HG03135 (cell line): Measurements from ENCODE around the gene ADAMTS14.

Experiments used
- ATAC-seq: cut with Tn5 transposase; IDR thresholded peaks from one replicate; pipeline ENCODE4 v1.9.1; 2021; ENCODE audit warnings: mild to moderate bottlenecking, moderate library complexity; ENCODE audit not compliant: unreplicated experiment

The ADAMTS14 gene

GRCh38 chr10:70782086-70782745 lies 109.9 kb downstream of the ADAMTS14 start:
- ATAC-seq, result no peak

- no peak for ATAC-seq
Observed at GRCh38 chr10:70782746-70783680, 110.7 kb downstream of the ADAMTS14 start.

GRCh38 chr10:70784016-70784415 lies 111.7 kb downstream of the ADAMTS14 start:
- no peak for ATAC-seq

- no peak for ATAC-seq
Observed at GRCh38 chr10:70784471-70784870, 112.2 kb downstream of the ADAMTS14 start.

- ATAC-seq, result no peak
Observed at GRCh38 chr10:70785190-70785589, 112.9 kb downstream of the ADAMTS14 start, which contains the start of gene TBATA. TBATA (minus strand) TSS chr10:70785377; CDS start chr10:70783379, 1,998 bp downstream.

- no peak for ATAC-seq
Observed at GRCh38 chr10:70786799-70787415, 114.6 kb downstream of the ADAMTS14 start.

- no peak for ATAC-seq
Observed at GRCh38 chr10:70791386-70792039, 119.2 kb downstream of the ADAMTS14 start.

GRCh38 chr10:70795613-70796012 lies 123.3 kb downstream of the ADAMTS14 start:
- no peak for ATAC-seq

- no peak for ATAC-seq
Observed at GRCh38 chr10:70797840-70798239, 125.5 kb downstream of the ADAMTS14 start.

- no peak for ATAC-seq
Observed at GRCh38 chr10:70799124-70799523, 126.8 kb downstream of the ADAMTS14 start.

- no peak for ATAC-seq
Observed at GRCh38 chr10:70801854-70802253, 129.5 kb downstream of the ADAMTS14 start.

- ATAC-seq, result no peak
Observed at GRCh38 chr10:70803775-70804420, 131.6 kb downstream of the ADAMTS14 start.

- ATAC-seq, result no peak
Observed at GRCh38 chr10:70804421-70804808, 132.1 kb downstream of the ADAMTS14 start.

GRCh38 chr10:70805619-70806215 lies 133.4 kb downstream of the ADAMTS14 start:
- no peak for ATAC-seq

- ATAC-seq, result no peak
Observed at GRCh38 chr10:70806841-70807240, 134.5 kb downstream of the ADAMTS14 start.

GRCh38 chr10:70807556-70807955 lies 135.2 kb downstream of the ADAMTS14 start:
- no peak for ATAC-seq

- no peak for ATAC-seq
Observed at GRCh38 chr10:70809011-70809611, 136.8 kb downstream of the ADAMTS14 start.

GRCh38 chr10:70809726-70810125 lies 137.4 kb downstream of the ADAMTS14 start:
- ATAC-seq, result no peak

GRCh38 chr10:70810967-70811366 lies 138.7 kb downstream of the ADAMTS14 start:
- no peak for ATAC-seq

GRCh38 chr10:70811881-70812280 lies 139.6 kb downstream of the ADAMTS14 start:
- ATAC-seq, result no peak
